OCI-LY1 (cell line): Measurements from ENCODE around the gene RADIL.

Source experiments
- H2AFZ ChIP-seq: fragments of 200-600 bp; sonication (generic), shearing (Covaris generic); 2 replicates; pipeline ENCODE4 v1.6.0; 2014; ENCODE audit warnings: antibody characterized with exemption, mild to moderate bottlenecking, low read length
- H3F3A ChIP-seq: fragments of 200-600 bp; sonication (generic), shearing (Covaris generic); 2 replicates; pipeline ENCODE4 v1.6.0; 2014; ENCODE audit warnings: mild to moderate bottlenecking, antibody characterized with exemption, low read length, moderate library complexity; ENCODE audit not compliant: insufficient read depth
- H3K27ac ChIP-seq: fragments of 200-600 bp; sonication (generic); 2 replicates; pipeline ENCODE4 v1.5.1; 2014; ENCODE audit warnings: low read length, mixed run types, mild to moderate bottlenecking, low read depth; ENCODE audit not compliant: poor library complexity, severe bottlenecking
- H3K27me3 ChIP-seq: fragments of 200-600 bp; sonication (generic); 2 replicates; pipeline ENCODE4 v1.6.0; 2014; ENCODE audit warnings: antibody characterized with exemption, mild to moderate bottlenecking, low read length, moderate library complexity; ENCODE audit not compliant: insufficient read depth
- H3K36me3 ChIP-seq: fragments of 200-600 bp; sonication (generic); 2 replicates; pipeline ENCODE4 v1.6.1; 2014; ENCODE audit warnings: mild to moderate bottlenecking, antibody characterized with exemption, low read length, moderate library complexity, mixed read lengths; ENCODE audit not compliant: insufficient read depth
- H3K4me1 ChIP-seq: fragments of 200-600 bp; sonication (generic); 2 replicates; pipeline ENCODE4 v1.5.1; 2014; ENCODE audit warnings: mild to moderate bottlenecking, low read length, moderate library complexity; ENCODE audit not compliant: insufficient read depth, severe bottlenecking
- H3K4me2 ChIP-seq: fragments of 200-600 bp; sonication (generic), shearing (Covaris generic); 2 replicates; pipeline ENCODE4 v1.6.1; 2014; ENCODE audit warnings: low read length
- H3K4me3 ChIP-seq: fragments of 200-600 bp; sonication (generic); 2 replicates; pipeline ENCODE4 v1.5.1; 2014; ENCODE audit warnings: low read length, low read depth, mild to moderate bottlenecking, mixed read lengths; ENCODE audit not compliant: poor library complexity, severe bottlenecking
- H3K79me2 ChIP-seq: fragments of 200-600 bp; shearing (Covaris generic); 2 replicates; pipeline ENCODE4 v1.6.1; 2016; ENCODE audit warnings: mixed run types, low read length, mixed read lengths; ENCODE audit not compliant: insufficient read depth
- H3K9ac ChIP-seq: fragments of 200-600 bp; sonication (generic), shearing (Covaris generic); 2 replicates; pipeline ENCODE4 v1.6.1; 2014; ENCODE audit warnings: mild to moderate bottlenecking, low read length, mixed read lengths
- H3K9me2 ChIP-seq: fragments of 200-600 bp; sonication (generic), shearing (Covaris generic); 2 replicates; pipeline ENCODE4 v1.6.1; 2014; ENCODE audit warnings: low read depth, mild to moderate bottlenecking, low read length, mixed read lengths
- H3K9me3 ChIP-seq: fragments of 200-600 bp; shearing (Covaris generic); 2 replicates; pipeline ENCODE4 v1.6.1; 2014; ENCODE audit warnings: low read length, mixed read lengths
- H4K20me1 ChIP-seq: fragments of 200-600 bp; sonication (generic), shearing (Covaris generic); 2 replicates; pipeline ENCODE4 v1.6.0; 2016; ENCODE audit warnings: mild to moderate bottlenecking, low read length; ENCODE audit not compliant: insufficient read depth
- EZH2 ChIP-seq: fragments of 200-600 bp; sonication (generic), shearing (Covaris generic); IDR thresholded peaks from 2 replicates; pipeline ENCODE4 v1.8.0; 2017; ENCODE audit warnings: borderline replicate concordance, mixed run types, mild to moderate bottlenecking, antibody characterized with exemption, low read length, moderate library complexity, mixed read lengths
- TF ChIP-seq, protein P1 (sequence below): fragments of 200-600 bp; sonication (generic), shearing (Covaris generic); IDR thresholded peaks from 2 replicates; pipeline ENCODE4 v1.5.1; 2017; ENCODE audit warnings: mild to moderate bottlenecking, antibody characterized with exemption, low read length, moderate library complexity, mixed read lengths

The RADIL gene

DNA sequence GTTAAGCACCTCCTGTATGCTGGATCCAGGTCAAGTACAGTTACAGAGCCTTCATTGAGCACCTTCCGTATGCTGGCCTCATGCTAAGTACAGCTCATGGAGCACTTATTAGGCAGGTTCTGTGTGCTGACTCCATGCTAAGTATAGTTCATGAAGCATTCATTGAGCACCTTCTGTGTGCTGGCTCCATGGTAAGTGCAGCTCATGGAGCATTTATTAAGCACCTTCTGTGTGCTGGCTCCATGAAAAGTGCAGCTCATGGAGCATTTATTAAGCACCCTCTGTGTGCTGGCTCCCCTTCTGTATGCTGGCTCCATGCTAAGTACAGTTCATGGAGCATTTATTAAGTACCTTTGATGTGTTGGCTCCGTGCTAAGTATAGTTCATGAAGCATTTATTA lies 44.9 kb upstream of the RADIL start:
- no peak for TF ChIP-seq EZH2
- TF ChIP-seq, protein P1, sequence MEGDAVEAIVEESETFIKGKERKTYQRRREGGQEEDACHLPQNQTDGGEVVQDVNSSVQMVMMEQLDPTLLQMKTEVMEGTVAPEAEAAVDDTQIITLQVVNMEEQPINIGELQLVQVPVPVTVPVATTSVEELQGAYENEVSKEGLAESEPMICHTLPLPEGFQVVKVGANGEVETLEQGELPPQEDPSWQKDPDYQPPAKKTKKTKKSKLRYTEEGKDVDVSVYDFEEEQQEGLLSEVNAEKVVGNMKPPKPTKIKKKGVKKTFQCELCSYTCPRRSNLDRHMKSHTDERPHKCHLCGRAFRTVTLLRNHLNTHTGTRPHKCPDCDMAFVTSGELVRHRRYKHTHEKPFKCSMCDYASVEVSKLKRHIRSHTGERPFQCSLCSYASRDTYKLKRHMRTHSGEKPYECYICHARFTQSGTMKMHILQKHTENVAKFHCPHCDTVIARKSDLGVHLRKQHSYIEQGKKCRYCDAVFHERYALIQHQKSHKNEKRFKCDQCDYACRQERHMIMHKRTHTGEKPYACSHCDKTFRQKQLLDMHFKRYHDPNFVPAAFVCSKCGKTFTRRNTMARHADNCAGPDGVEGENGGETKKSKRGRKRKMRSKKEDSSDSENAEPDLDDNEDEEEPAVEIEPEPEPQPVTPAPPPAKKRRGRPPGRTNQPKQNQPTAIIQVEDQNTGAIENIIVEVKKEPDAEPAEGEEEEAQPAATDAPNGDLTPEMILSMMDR = no peak
- Histone ChIP-seq H3K9ac (no peak overlapping the region), H4K20me1 (no peaks in the 10 kb centered on the region), H3K4me1 (no peaks in the 10 kb centered on the region), H3K4me3 (no peak overlapping the region), H3K27ac (no peak overlapping the region), H3K27me3 (no peaks in the 10 kb centered on the region), H3K4me2 (no peak overlapping the region), H3K36me3 (no peaks in the 10 kb centered on the region), H3K9me3 (no peaks in the 10 kb centered on the region), H3K9me2 (no peaks in the 10 kb centered on the region), H3K79me2 (no peaks in the 10 kb centered on the region), H2AFZ (no peak overlapping the region), H3F3A (no peaks in the 10 kb centered on the region)

DNA sequence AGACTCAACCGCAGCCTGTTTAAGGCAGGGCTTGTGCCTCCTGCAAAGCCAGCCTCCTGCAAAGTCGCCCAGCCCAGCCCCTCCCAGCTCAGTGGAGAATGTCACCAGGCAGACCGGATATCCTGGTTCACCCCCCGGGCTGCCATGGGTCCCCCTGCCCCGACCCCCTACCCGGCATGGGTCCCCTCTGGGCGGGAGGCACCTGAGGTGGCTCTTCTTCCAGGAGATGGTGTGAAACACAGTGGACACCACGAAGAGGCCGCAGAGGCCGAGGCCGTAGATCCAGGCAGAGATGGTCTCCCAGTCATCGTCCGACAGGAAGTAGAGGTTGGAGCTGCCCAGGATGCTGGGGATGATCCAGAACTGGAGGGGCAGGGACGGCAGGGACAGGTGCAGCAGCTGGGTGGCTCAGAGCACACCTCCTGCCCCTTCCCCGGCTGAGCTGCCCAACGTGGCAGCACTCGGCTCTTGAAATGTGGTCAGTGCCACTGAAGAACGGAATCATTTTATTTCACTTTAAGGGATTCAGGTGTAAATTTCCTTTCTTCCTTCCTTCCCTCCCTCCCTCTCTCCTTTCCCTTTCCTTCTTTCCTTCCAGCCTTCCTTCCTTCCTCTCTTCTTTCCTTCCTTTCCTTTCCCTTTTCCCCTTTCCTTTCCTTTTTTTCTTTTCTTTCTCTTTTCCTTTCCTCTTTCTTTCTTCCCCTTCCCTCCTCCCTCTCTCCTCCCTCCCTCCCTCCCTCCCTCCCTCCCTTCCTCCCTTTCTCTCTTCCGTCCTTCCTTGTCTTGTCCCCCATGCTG lies 36.7 kb upstream of the RADIL start:
- Histone ChIP-seq H2AFZ (no peak overlapping the region), H3K4me3 (no peak overlapping the region), H3K27ac (no peak overlapping the region), H3K79me2 (no peaks in the 10 kb centered on the region), H3K27me3 (no peaks in the 10 kb centered on the region; the same call in 1 of the 2 replicates), H3K9ac (no peak overlapping the region), H3F3A (no peaks in the 10 kb centered on the region), H3K9me3 (0 out of 2 replicates have a peak, but pooled peaks cover 4% of the 10 kb centered on the region), H3K4me1 (no peaks in the 10 kb centered on the region), H3K36me3 (no peaks in the 10 kb centered on the region), H3K9me2 (no peaks in the 10 kb centered on the region), H4K20me1 (no peaks in the 10 kb centered on the region), H3K4me2 (no peak overlapping the region)
- TF ChIP-seq, protein P1 = no peak
- TF ChIP-seq EZH2 = no peak

DNA sequence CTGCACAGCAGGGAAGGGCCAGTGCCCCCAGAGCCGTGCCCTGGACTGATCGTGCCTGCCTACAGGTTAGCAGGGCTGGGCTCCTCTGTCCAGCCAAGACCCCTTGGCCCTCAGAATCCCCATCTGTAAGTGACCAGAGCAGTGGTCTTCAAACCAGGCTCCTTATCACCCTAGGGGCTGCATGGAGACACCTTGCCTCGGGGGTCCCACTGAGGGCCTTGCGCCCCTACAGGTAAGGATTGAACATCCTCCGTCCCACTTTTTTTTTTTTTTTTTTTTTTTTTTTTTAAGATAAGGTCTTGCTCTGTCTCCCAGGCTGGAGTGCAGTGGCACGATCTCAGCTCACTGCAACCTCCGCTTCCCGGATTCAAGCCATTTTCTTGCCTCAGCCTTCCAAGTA lies 32.6 kb upstream of the RADIL start:
- H3K9me2 ChIP-seq = no peaks in the 10 kb centered on the region
- H3K27me3 ChIP-seq = no peaks in the 10 kb centered on the region; the same call in 1 of the 2 replicates
- no peaks in the 10 kb centered on the region for H3K36me3 ChIP-seq
- no peaks in the 10 kb centered on the region for H3K4me1 ChIP-seq
- no peak overlapping the region for H3K4me2 ChIP-seq
- no peak overlapping the region for H2AFZ ChIP-seq
- H4K20me1 ChIP-seq = no peaks in the 10 kb centered on the region
- no peaks in the 10 kb centered on the region for H3F3A ChIP-seq
- H3K9ac ChIP-seq = no peak overlapping the region
- H3K4me3 ChIP-seq = no peak overlapping the region
- H3K79me2 ChIP-seq = no peaks in the 10 kb centered on the region
- H3K9me3 ChIP-seq = 0 out of 2 replicates have a peak, but pooled peaks cover 4% of the 10 kb centered on the region
- no peak overlapping the region for H3K27ac ChIP-seq
- no peak for TF ChIP-seq EZH2
- TF ChIP-seq, protein P1 = no peak
